K562 (cell line): ENCODE measurements around the gene TM9SF3. TPM values are rescaled to one million over a fixed set of nuclear protein-coding genes. Genes with fewer than 3 reads are reported as not detected.

Experiments used
- ARHGAP35 ChIP-seq: fragments of 450-650 bp; IDR thresholded peaks from 2 replicates; pipeline ENCODE4 v1.6.1; 2018; ENCODE audit not compliant: partially characterized antibody
- ARID1B ChIP-seq: fragments of 450-650 bp; IDR thresholded peaks from 2 replicates; pipeline ENCODE4 v1.6.1; 2016; ENCODE audit warnings: antibody characterized with exemption, mild to moderate bottlenecking, inconsistent platforms
- BMI1 ChIP-seq: fragments of 150-350 bp; IDR thresholded peaks from 2 replicates; pipeline ENCODE4 v1.6.1; 2014; ENCODE audit warnings: low read length
- BRD9 ChIP-seq: fragments of 450-650 bp; IDR thresholded peaks from 2 replicates; pipeline ENCODE4 v1.6.1; 2018; ENCODE audit warnings: low read depth; ENCODE audit not compliant: partially characterized antibody
- CBFB ChIP-seq: sonication (generic); formaldehyde crosslinking; IDR thresholded peaks from 2 replicates; pipeline ENCODE4 v1.4.0; 2020; ENCODE audit warnings: mild to moderate bottlenecking, missing genetic modification reagents
- DIDO1 ChIP-seq: fragments of 450-650 bp; IDR thresholded peaks from 2 replicates; pipeline ENCODE4 v1.6.1; 2016; ENCODE audit warnings: low read depth, missing biosample characterization, missing genetic modification characterization
- KLF1 ChIP-seq: fragments of 450-650 bp; IDR thresholded peaks from 2 replicates; pipeline ENCODE4 v1.6.1; 2016; ENCODE audit warnings: missing genetic modification characterization, missing compliant biosample characterization
- NUFIP1 ChIP-seq: fragments of 450-650 bp; IDR thresholded peaks from 2 replicates; pipeline ENCODE4 v1.6.1; 2018; ENCODE audit not compliant: partially characterized antibody
- PHF8 ChIP-seq: fragments of 200-600 bp; sonication (generic); IDR thresholded peaks from 2 replicates; pipeline ENCODE4 v1.6.1; 2012; ENCODE audit warnings: mixed run types, mild to moderate bottlenecking, inconsistent platforms, low read length, moderate library complexity, borderline replicate concordance
- RNF2 ChIP-seq: sonication (generic); IDR thresholded peaks from 2 replicates; pipeline ENCODE4 v1.6.1; 2016
- SRSF7 ChIP-seq: fragments of 200-400 bp; formaldehyde crosslinking; optimal IDR thresholded peaks from 2 replicates; pipeline ENCODE3; 2017; ENCODE audit warnings: mild to moderate bottlenecking, low read depth, low read length
- STAT5B ChIP-seq: fragments of 250-450 bp; sonication (Bioruptor Pico); IDR thresholded peaks from 2 replicates; pipeline ENCODE4 v1.8.0; 2021; ENCODE audit warnings: mild to moderate bottlenecking, inconsistent platforms
- TBP ChIP-seq: optimal IDR thresholded peaks from 2 replicates; pipeline ENCODE3; 2011; ENCODE audit warnings: low read depth, low read length, improper control_type of control experiment
- ZHX1 ChIP-seq: fragments of 150-350 bp; conservative IDR thresholded peaks from 2 replicates; pipeline ENCODE4 v1.6.1; 2014; ENCODE audit warnings: low read length
- ZNF583 ChIP-seq: fragments of 250-450 bp; sonication (Bioruptor Pico); IDR thresholded peaks from 2 replicates; pipeline ENCODE4 v1.4.0; 2020
- polyA plus RNA-seq, 8 experiments: library from polyadenylated mRNA; depleted of rRNA in 4 of 8; stranded (reverse) in 5 of 8; unstranded in 3 of 8; fragments of >200 nt; fragmentation: Nextera tagmentation in 2 of 8; fragmentation: Illumina TruSeq in 1 of 8; extraction: Ambion mirVana in 2 of 8; extraction: Trizol in 1 of 8; gene quantifications; 2 replicates each; pipeline versions ENCODE4 v1.2.1 to v1.2.3, GENCODE V29; 2011 to 2014; ENCODE audit warnings: inconsistent platforms in 1 of 8, missing spikeins in 1 of 8
- total RNA-seq, 7 experiments: library from RNA; depleted of rRNA in 6 of 7; stranded (reverse); fragments of >200 nt in 6 of 7; fragmentation: Illumina TruSeq in 2 of 7; extraction: Trizol in 2 of 7; gene quantifications; 2 replicates each; pipeline versions ENCODE4 v1.2.1 to v1.2.3, GENCODE V29; 2011 to 2021; ENCODE audit warnings: low replicate concordance in 1 of 7
- TF ChIP-seq, protein P1 (sequence below), 2 experiments: fragments of 200-800 bp in 1 of 2; sonication (Bioruptor generic) in 1 of 2; sonication (generic) in 1 of 2; formaldehyde crosslinking in 1 of 2; IDR thresholded peaks in 1 of 2; conservative IDR thresholded peaks in 1 of 2; 2 replicates each; pipeline versions ENCODE4 v1.5.0 to v1.6.1; 2016 to 2020; ENCODE audit warnings: missing compliant biosample characterization in 1 of 2, missing genetic modification characterization in 1 of 2, missing genetic modification reagents in 1 of 2
- TF ChIP-seq, protein P2 (sequence below): sonication (generic); formaldehyde crosslinking; IDR thresholded peaks from 2 replicates; pipeline ENCODE4 v1.5.0; 2020; ENCODE audit warnings: missing genetic modification reagents
- TF ChIP-seq, protein P3 (sequence below): fragments of 250-450 bp; sonication (Bioruptor Pico); IDR thresholded peaks from 2 replicates; pipeline ENCODE4 v1.4.0; 2020

Gene TM9SF3
- total and polyA plus RNA-seq, 9 of the 15 experiments (the other 6 are each of a cell fraction or from before 2014, with no cell fraction given), result 16.1 to 63.1 (median 34.9) TPM

DNA sequence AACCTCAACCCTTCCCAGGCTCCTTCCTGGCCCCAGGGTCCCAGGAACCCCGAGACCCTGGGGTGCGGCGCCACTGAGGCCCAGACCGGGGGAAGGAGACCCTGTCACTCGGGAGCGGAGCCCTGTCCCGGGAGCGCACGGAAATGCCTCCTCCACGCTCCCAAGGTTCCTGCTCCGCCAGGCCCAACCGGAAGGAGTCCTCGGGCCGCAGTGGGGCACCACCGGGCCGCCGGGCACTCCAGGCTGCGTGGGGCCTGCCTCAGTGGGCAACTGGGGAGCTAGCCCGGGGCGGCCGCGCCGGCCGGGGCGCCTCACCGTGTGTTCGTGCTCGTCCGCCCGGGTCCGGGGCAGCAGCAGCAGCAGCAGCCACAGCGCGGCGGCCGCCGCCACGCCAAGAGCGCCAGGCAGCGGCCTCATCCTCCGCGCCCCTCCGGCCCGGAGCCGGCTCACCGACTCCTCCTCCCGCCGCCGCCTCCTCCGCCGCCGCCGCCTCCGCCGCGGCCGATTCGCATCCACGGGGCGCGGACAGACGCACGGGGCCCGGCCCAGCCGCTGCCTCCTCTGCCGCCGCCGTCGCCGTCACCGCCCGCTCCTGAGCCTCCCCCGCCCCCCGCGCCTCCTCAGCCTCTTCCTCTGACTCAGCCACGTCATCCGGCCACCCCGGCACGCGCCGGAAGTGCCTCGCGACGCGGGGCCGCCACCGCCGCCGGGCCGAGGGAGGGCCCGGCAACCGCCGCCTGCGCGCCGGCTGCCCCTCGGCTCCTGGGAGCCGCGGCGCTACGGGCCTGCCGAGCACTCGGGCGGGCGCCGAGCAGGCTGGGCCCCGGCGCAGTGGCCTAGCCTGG lies at the start of gene TM9SF3 (continued):
- TF ChIP-seq, protein P1, sequence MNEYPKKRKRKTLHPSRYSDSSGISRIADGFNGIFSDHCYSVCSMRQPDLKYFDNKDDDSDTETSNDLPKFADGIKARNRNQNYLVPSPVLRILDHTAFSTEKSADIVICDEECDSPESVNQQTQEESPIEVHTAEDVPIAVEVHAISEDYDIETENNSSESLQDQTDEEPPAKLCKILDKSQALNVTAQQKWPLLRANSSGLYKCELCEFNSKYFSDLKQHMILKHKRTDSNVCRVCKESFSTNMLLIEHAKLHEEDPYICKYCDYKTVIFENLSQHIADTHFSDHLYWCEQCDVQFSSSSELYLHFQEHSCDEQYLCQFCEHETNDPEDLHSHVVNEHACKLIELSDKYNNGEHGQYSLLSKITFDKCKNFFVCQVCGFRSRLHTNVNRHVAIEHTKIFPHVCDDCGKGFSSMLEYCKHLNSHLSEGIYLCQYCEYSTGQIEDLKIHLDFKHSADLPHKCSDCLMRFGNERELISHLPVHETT (CRISPR knock-in tag; conservative IDR thresholded peaks at IDR 0.05 in 1 of 2, IDR thresholded peaks at IDR 0.05 in 1 of 2), result peak in 1 of 2 experiments; percentile 95; a peak in 2 of 4 replicates
- TF ChIP-seq SRSF7 (no peak), KLF1 (tag) (no peak), TBP (peak; percentile 33), RNF2 (no peak), STAT5B (CRISPR knock-in tag) (no peak), DIDO1 (tag) (no peak), ARID1B (no peak), NUFIP1 (no peak), BRD9 (no peak), ZHX1 (no peak), CBFB (CRISPR knock-in tag) (no peak), ZNF583 (CRISPR knock-in tag) (no peak), PHF8 (peak; percentile 88; the same call in 1 of the 2 replicates), ARHGAP35 (no peak), BMI1 (no peak)
- TF ChIP-seq, protein P2, sequence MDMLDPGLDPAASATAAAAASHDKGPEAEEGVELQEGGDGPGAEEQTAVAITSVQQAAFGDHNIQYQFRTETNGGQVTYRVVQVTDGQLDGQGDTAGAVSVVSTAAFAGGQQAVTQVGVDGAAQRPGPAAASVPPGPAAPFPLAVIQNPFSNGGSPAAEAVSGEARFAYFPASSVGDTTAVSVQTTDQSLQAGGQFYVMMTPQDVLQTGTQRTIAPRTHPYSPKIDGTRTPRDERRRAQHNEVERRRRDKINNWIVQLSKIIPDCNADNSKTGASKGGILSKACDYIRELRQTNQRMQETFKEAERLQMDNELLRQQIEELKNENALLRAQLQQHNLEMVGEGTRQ (CRISPR knock-in tag), result no peak
- TF ChIP-seq, protein P3, sequence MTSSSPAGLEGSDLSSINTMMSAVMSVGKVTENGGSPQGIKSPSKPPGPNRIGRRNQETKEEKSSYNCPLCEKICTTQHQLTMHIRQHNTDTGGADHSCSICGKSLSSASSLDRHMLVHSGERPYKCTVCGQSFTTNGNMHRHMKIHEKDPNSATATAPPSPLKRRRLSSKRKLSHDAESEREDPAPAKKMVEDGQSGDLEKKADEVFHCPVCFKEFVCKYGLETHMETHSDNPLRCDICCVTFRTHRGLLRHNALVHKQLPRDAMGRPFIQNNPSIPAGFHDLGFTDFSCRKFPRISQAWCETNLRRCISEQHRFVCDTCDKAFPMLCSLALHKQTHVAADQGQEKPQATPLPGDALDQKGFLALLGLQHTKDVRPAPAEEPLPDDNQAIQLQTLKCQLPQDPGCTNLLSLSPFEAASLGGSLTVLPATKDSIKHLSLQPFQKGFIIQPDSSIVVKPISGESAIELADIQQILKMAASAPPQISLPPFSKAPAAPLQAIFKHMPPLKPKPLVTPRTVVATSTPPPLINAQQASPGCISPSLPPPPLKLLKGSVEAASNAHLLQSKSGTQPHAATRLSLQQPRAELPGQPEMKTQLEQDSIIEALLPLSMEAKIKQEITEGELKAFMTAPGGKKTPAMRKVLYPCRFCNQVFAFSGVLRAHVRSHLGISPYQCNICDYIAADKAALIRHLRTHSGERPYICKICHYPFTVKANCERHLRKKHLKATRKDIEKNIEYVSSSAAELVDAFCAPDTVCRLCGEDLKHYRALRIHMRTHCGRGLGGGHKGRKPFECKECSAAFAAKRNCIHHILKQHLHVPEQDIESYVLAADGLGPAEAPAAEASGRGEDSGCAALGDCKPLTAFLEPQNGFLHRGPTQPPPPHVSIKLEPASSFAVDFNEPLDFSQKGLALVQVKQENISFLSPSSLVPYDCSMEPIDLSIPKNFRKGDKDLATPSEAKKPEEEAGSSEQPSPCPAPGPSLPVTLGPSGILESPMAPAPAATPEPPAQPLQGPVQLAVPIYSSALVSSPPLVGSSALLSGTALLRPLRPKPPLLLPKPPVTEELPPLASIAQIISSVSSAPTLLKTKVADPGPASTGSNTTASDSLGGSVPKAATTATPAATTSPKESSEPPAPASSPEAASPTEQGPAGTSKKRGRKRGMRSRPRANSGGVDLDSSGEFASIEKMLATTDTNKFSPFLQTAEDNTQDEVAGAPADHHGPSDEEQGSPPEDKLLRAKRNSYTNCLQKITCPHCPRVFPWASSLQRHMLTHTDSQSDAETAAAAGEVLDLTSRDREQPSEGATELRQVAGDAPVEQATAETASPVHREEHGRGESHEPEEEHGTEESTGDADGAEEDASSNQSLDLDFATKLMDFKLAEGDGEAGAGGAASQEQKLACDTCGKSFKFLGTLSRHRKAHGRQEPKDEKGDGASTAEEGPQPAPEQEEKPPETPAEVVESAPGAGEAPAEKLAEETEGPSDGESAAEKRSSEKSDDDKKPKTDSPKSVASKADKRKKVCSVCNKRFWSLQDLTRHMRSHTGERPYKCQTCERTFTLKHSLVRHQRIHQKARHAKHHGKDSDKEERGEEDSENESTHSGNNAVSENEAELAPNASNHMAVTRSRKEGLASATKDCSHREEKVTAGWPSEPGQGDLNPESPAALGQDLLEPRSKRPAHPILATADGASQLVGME (CRISPR knock-in tag), result no peak
